ENCODE results near the gene BLNK. TPM values are rescaled to one million over a fixed set of nuclear protein-coding genes. Genes with fewer than 3 reads are reported as not detected.

BLNK gene
- total and polyA plus RNA-seq, 9 of the 15 experiments (the other 6 are each of a cell fraction or from before 2014, with no cell fraction given) = not detected

DNA sequence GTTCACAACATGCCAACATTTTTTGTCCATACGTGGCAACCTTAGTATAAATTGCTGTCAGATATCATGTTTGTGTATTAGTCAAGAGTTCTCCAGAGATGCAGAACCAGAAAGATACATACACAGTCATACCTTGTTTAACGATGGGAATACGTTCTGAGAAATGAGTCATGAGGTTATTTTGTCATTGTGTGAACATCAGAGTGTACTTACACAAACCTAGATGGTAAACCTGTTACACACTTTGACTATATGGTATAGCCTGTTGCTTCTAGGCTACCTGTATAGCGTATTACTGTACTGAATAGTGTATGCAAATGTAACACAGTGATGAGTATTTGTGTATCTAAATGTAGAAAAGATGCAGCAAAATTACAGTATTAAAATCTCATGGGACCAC, 118.9 kb downstream of the BLNK start:
- Histone ChIP-seq H3K9me3 (replicated peaks; ENCODE audit: control insufficient read depth, insufficient read depth, low read depth, low read length) (no peaks in the 10 kb centered on the region; the same call in 1 of the 2 replicates), H3K4me1 (replicated peaks in 1 of 2; ENCODE audit: control insufficient read depth in 2 of 2, insufficient read depth in 2 of 2, low read length in 2 of 2) (no peaks in the 10 kb centered on the region), H3K27me3 (ENCODE audit: control insufficient read depth in 2 of 2, insufficient read depth in 2 of 2, low read length in 2 of 2) (no peaks in the 10 kb centered on the region), H3K4me3 (no peak overlapping the region), H3K79me2 (ENCODE audit: control insufficient read depth, insufficient read depth, low read length) (no peaks in the 10 kb centered on the region), H3K27ac (ENCODE audit: extremely low read depth, low read depth, low read length) (no peak overlapping the region), H2AFZ (ENCODE audit: low read depth, low read length) (no peak overlapping the region), H3K36me3 (ENCODE audit: control insufficient read depth, insufficient read depth, low read length) (peaks cover 69% of the 10 kb centered on the region), H4K20me1 (replicated peaks; ENCODE audit: control insufficient read depth, insufficient read depth, low read length) (no peaks in the 10 kb centered on the region), H3K4me2 (ENCODE audit: insufficient read depth, low read length) (no peak overlapping the region), H3K9me1 (ENCODE audit: control insufficient read depth, insufficient read depth, low read length) (no peaks in the 10 kb centered on the region), H3K9ac (ENCODE audit: insufficient read depth in 1 of 2, low read depth in 2 of 2, low read length in 2 of 2) (no peak overlapping the region)
- FAIRE-seq = no peak
- POLR2A ChIA-PET = no interaction called here
- CTCF ChIA-PET (ENCODE audit: low intra/inter-chr PET ratio) = no interaction called here
- in situ Hi-C loops (cut with MboI) = no loop called here
- 96% methylated on average over 4 of the region's 4 CpGs for WGBS (ENCODE audit: insufficient coverage, low coverage, missing lambda C conversion rate)
- no peak for TF ChIP-seq GATAD2A (IDR thresholded peaks at IDR 0.05)
- TF ChIP-seq RBM15 (IDR thresholded peaks at IDR 0.05; ENCODE audit: insufficient read depth, low read length) = no peak
- no peak for TF ChIP-seq NCOR1 (IDR thresholded peaks at IDR 0.05)
- no peak for TF ChIP-seq TCF7 (IDR thresholded peaks at IDR 0.05; ENCODE audit: borderline replicate concordance)
- no peak for TF ChIP-seq RFX5 (IDR thresholded peaks at IDR 0.05; ENCODE audit: low read depth, low read length)
- TF ChIP-seq SLC30A9 (CRISPR knock-in tag; IDR thresholded peaks at IDR 0.05) = no peak
- no peak for TF ChIP-seq CSDE1 (IDR thresholded peaks at IDR 0.05)
- TF ChIP-seq ZBTB17 (CRISPR knock-in tag; IDR thresholded peaks at IDR 0.05) = no peak
- TF ChIP-seq HDAC6 (IDR thresholded peaks at IDR 0.05; ENCODE audit: low read depth, low read length) = no peak
- TF ChIP-seq BMI1 (IDR thresholded peaks at IDR 0.05; ENCODE audit: low read length) = no peak
- TF ChIP-seq SMAD3 (CRISPR knock-in tag; conservative IDR thresholded peaks at IDR 0.05) = no peak
- TF ChIP-seq SIN3B (IDR thresholded peaks at IDR 0.05; ENCODE audit: low read depth) = no peak
- no peak for TF ChIP-seq FOXA1 (IDR thresholded peaks at IDR 0.05; ENCODE audit: borderline replicate concordance)
- TF ChIP-seq, protein P1, sequence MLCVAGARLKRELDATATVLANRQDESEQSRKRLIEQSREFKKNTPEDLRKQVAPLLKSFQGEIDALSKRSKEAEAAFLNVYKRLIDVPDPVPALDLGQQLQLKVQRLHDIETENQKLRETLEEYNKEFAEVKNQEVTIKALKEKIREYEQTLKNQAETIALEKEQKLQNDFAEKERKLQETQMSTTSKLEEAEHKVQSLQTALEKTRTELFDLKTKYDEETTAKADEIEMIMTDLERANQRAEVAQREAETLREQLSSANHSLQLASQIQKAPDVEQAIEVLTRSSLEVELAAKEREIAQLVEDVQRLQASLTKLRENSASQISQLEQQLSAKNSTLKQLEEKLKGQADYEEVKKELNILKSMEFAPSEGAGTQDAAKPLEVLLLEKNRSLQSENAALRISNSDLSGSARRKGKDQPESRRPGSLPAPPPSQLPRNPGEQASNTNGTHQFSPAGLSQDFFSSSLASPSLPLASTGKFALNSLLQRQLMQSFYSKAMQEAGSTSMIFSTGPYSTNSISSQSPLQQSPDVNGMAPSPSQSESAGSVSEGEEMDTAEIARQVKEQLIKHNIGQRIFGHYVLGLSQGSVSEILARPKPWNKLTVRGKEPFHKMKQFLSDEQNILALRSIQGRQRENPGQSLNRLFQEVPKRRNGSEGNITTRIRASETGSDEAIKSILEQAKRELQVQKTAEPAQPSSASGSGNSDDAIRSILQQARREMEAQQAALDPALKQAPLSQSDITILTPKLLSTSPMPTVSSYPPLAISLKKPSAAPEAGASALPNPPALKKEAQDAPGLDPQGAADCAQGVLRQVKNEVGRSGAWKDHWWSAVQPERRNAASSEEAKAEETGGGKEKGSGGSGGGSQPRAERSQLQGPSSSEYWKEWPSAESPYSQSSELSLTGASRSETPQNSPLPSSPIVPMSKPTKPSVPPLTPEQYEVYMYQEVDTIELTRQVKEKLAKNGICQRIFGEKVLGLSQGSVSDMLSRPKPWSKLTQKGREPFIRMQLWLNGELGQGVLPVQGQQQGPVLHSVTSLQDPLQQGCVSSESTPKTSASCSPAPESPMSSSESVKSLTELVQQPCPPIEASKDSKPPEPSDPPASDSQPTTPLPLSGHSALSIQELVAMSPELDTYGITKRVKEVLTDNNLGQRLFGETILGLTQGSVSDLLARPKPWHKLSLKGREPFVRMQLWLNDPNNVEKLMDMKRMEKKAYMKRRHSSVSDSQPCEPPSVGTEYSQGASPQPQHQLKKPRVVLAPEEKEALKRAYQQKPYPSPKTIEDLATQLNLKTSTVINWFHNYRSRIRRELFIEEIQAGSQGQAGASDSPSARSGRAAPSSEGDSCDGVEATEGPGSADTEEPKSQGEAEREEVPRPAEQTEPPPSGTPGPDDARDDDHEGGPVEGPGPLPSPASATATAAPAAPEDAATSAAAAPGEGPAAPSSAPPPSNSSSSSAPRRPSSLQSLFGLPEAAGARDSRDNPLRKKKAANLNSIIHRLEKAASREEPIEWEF (CRISPR knock-in tag; IDR thresholded peaks at IDR 0.05) = no peak
- no peak for TF ChIP-seq EP400 (IDR thresholded peaks at IDR 0.05)
- no peak for TF ChIP-seq SRSF7 (optimal IDR thresholded peaks at IDR 0.05; ENCODE audit: low read depth, low read length)
- no peak for TF ChIP-seq SMC3 (conservative IDR thresholded peaks at IDR 0.05; ENCODE audit: insufficient read depth, low read depth, low read length)
- TF ChIP-seq MYC (IDR thresholded peaks at IDR 0.05; ENCODE audit: low read depth, low read length) = no peak
- no peak for TF ChIP-seq MYC (CRISPR knock-in tag; IDR thresholded peaks at IDR 0.05; ENCODE audit: borderline replicate concordance, low read depth)
- TF ChIP-seq STAT5A (IDR thresholded peaks at IDR 0.05; ENCODE audit: borderline replicate concordance, low read length) = no peak
- ATAC-seq = no peak
- intact Hi-C loops (cut with micrococcal nuclease) = loop anchor here (5.0 kb wide), 1 partner anchor 105 kb away; no protein-coding TSS in a partner anchor
- DNase-seq (ENCODE audit: extremely low read depth in 1 of 4, low spot score in 3 of 4) = no peak
- BruUV-seq (replicated peaks) = no TSS peak

Measured in K562 (cell line).